ENCODE data around the gene KCNH8. TPM values are rescaled to one million over a fixed set of nuclear protein-coding genes. Genes with fewer than 3 reads are reported as not detected.
A peak's percentile ranks its signal among the peaks of the same experiment; 100 is the strongest.
"Not testable (repeated sequence)": the region's sequence is repeated elsewhere in the genome, so short reads cannot be mapped to it uniquely, and the experiment has no call there.

Gene KCNH8
- total RNA-seq, 2 experiments from 2014 or later: not detected

- Histone ChIP-seq H3K27ac (ENCODE audit: low read depth in 1 of 2, low read length in 2 of 2) (no peak overlapping the region), H3K27me3 (ENCODE audit: control insufficient read depth in 1 of 2, insufficient read depth in 2 of 2, low read length in 2 of 2) (no peaks in the 10 kb centered on the region), H3K4me3 (ENCODE audit: low read length) (no peak overlapping the region), H3K9me3 (ENCODE audit: control insufficient read depth in 1 of 2, insufficient read depth in 1 of 2, low read length in 2 of 2) (peaks cover 0 to 3% of the 10 kb centered on the region in 2 experiments), H3K4me1 (ENCODE audit: insufficient read depth, low read length) (no peaks in the 10 kb centered on the region), H3K36me3 (ENCODE audit: insufficient read depth, low read length) (no peaks in the 10 kb centered on the region)
- Mint-ChIP-seq H3K4me3 (no peak overlapping the region), H3K36me3 (ENCODE audit: low read depth) (no peaks in the 10 kb centered on the region), H3K4me1 (ENCODE audit: low read depth) (no peaks in the 10 kb centered on the region), H3K27ac (no peak overlapping the region), H3K27me3 (no peaks in the 10 kb centered on the region), H3K9me3 (no peaks in the 10 kb centered on the region)
- CTCF ChIA-PET: no interaction called here
- ATAC-seq (ENCODE audit: poor library complexity): no peak
- TF ChIP-seq CTCF (IDR thresholded peaks at IDR 0.05): no peak
- POLR2A ChIA-PET: no interaction called here
- DNase-seq: no peak
- intact Hi-C loops (cut with DNase I, micrococcal nuclease): no loop called here
Observed at GRCh38 chr3:19229086-19229485, 80.8 kb downstream of the KCNH8 start.

GRCh38 chr3:19229881-19230280, 81.6 kb downstream of the KCNH8 start:
- H3K9me3 ChIP-seq (ENCODE audit: control insufficient read depth in 1 of 2, insufficient read depth in 1 of 2, low read length in 2 of 2); H3K4me1 Mint-ChIP-seq (ENCODE audit: low read depth); H3K4me3 ChIP-seq (ENCODE audit: low read length); H3K36me3 Mint-ChIP-seq (ENCODE audit: low read depth); intact Hi-C loops (cut with DNase I, micrococcal nuclease); CTCF ChIA-PET; H3K27ac Mint-ChIP-seq; H3K27me3 ChIP-seq (ENCODE audit: control insufficient read depth in 1 of 2, insufficient read depth in 2 of 2, low read length in 2 of 2); H3K4me3 Mint-ChIP-seq; H3K36me3 ChIP-seq (ENCODE audit: insufficient read depth, low read length); H3K9me3 Mint-ChIP-seq; H3K4me1 ChIP-seq (ENCODE audit: insufficient read depth, low read length); H3K27ac ChIP-seq (ENCODE audit: low read depth in 1 of 2, low read length in 2 of 2); ATAC-seq (ENCODE audit: poor library complexity); H3K27me3 Mint-ChIP-seq; POLR2A ChIA-PET: not testable (repeated sequence)
- peak in 2 of 14 experiments; percentile 10 for DNase-seq

GRCh38 chr3:19231792-19232461, 83.6 kb downstream of the KCNH8 start:
- no peak overlapping the region for H3K4me3 ChIP-seq (ENCODE audit: low read length)
- ChIA-PET POLR2A (no interaction called here), CTCF (no interaction called here)
- H3K36me3 Mint-ChIP-seq (ENCODE audit: low read depth): no peaks in the 10 kb centered on the region
- H3K4me3 Mint-ChIP-seq: no peak overlapping the region
- H3K36me3 ChIP-seq (ENCODE audit: insufficient read depth, low read length): no peaks in the 10 kb centered on the region
- no peak for TF ChIP-seq CTCF (IDR thresholded peaks at IDR 0.05)
- no peak overlapping the region for H3K27ac Mint-ChIP-seq
- intact Hi-C loops (cut with DNase I, micrococcal nuclease): no loop called here
- no peaks in the 10 kb centered on the region for H3K9me3 Mint-ChIP-seq
- DNase-seq (no peak), ATAC-seq (ENCODE audit: poor library complexity) (no peak)
- H3K27me3 ChIP-seq (ENCODE audit: control insufficient read depth in 1 of 2, insufficient read depth in 2 of 2, low read length in 2 of 2): no peaks in the 10 kb centered on the region
- peaks cover 0 to 5% of the 10 kb centered on the region in 2 experiments for H3K9me3 ChIP-seq (ENCODE audit: control insufficient read depth in 1 of 2, insufficient read depth in 1 of 2, low read length in 2 of 2)
- no peaks in the 10 kb centered on the region for H3K4me1 Mint-ChIP-seq (ENCODE audit: low read depth)
- H3K27ac ChIP-seq (ENCODE audit: low read depth in 1 of 2, low read length in 2 of 2): no peak overlapping the region
- H3K4me1 ChIP-seq (ENCODE audit: insufficient read depth, low read length): no peaks in the 10 kb centered on the region
- H3K27me3 Mint-ChIP-seq: no peaks in the 10 kb centered on the region

GRCh38 chr3:19232566-19232965, 84.3 kb downstream of the KCNH8 start:
- Histone ChIP-seq H3K36me3 (ENCODE audit: insufficient read depth, low read length) (no peaks in the 10 kb centered on the region), H3K9me3 (ENCODE audit: control insufficient read depth in 1 of 2, insufficient read depth in 1 of 2, low read length in 2 of 2) (peaks cover 0 to 5% of the 10 kb centered on the region in 2 experiments), H3K4me3 (ENCODE audit: low read length) (no peak overlapping the region), H3K27me3 (ENCODE audit: control insufficient read depth in 1 of 2, insufficient read depth in 2 of 2, low read length in 2 of 2) (no peaks in the 10 kb centered on the region), H3K4me1 (ENCODE audit: insufficient read depth, low read length) (no peaks in the 10 kb centered on the region), H3K27ac (ENCODE audit: low read depth in 1 of 2, low read length in 2 of 2) (no peak overlapping the region)
- TF ChIP-seq CTCF (IDR thresholded peaks at IDR 0.05): no peak
- Mint-ChIP-seq H3K9me3 (no peaks in the 10 kb centered on the region), H3K27me3 (no peaks in the 10 kb centered on the region), H3K4me3 (no peak overlapping the region), H3K36me3 (ENCODE audit: low read depth) (no peaks in the 10 kb centered on the region), H3K4me1 (ENCODE audit: low read depth) (no peaks in the 10 kb centered on the region), H3K27ac (no peak overlapping the region)
- ChIA-PET POLR2A (no interaction called here), CTCF (no interaction called here)
- intact Hi-C loops (cut with DNase I, micrococcal nuclease): no loop called here
- ATAC-seq (ENCODE audit: poor library complexity) (no peak), DNase-seq (no peak)

DNA sequence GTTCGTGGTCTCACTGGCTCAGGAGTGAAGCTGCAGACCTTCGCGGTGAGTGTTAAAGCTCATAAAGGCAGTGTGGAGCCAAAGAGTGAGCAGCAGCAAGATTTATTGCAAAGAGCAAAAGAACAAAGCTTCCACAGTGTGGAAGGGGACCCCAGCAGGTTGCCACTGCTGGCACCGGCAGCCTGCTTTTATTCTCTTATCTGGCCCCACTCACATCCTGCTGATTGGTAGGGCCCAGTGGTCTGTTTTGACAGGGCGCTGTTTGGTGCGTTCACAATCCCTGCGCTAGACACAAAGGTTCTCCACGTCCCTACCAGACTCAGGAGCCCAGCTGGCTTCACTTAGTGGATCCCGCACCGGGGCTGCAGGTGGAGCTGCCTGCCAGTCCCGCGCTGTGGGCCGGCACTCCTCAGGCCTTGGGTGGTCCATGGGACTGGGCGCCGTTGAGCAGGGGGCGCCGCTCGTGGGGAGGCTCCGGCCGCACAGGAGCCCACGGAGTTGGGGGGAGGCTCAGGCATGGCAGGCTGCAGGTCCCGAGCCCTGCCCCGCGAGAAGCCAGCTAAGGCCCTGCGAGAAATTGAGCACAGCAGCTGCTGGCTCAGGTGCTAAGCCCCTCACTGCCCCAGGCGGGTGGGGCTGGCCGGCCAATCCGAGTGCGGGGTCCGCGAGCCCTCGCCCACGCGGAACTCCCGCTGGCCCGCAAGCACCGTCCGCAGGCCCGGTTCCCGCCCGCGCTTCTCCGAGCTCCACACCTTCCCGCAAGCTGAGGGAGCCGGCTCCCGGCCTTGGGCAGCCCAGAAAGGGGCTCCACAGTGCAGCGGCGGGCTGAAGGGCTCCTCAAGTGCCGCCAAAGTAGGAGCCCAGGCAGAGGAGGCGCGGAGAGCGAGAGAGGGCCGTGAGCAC, 85.8 kb downstream of the KCNH8 start:
- H3K9me3 Mint-ChIP-seq; H3K36me3 Mint-ChIP-seq (ENCODE audit: low read depth); intact Hi-C loops (cut with DNase I, micrococcal nuclease); H3K27me3 ChIP-seq (ENCODE audit: control insufficient read depth in 1 of 2, insufficient read depth in 2 of 2, low read length in 2 of 2); H3K36me3 ChIP-seq (ENCODE audit: insufficient read depth, low read length); ATAC-seq (ENCODE audit: poor library complexity); H3K4me1 ChIP-seq (ENCODE audit: insufficient read depth, low read length); H3K4me3 Mint-ChIP-seq; H3K27ac ChIP-seq (ENCODE audit: low read depth in 1 of 2, low read length in 2 of 2); H3K4me3 ChIP-seq (ENCODE audit: low read length); H3K4me1 Mint-ChIP-seq (ENCODE audit: low read depth); POLR2A ChIA-PET; DNase-seq; CTCF ChIA-PET; H3K27ac Mint-ChIP-seq; H3K9me3 ChIP-seq (ENCODE audit: control insufficient read depth in 1 of 2, insufficient read depth in 1 of 2, low read length in 2 of 2); H3K27me3 Mint-ChIP-seq: not testable (repeated sequence)
